K562 (cell line): Measurements from ENCODE around the gene IFTAP. TPM values are rescaled to one million over a fixed set of nuclear protein-coding genes. Genes with fewer than 3 reads are reported as not detected.

ENCODE experiments used
- ATAC-seq: fragments of 200-7000 bp; cut with Tn5 transposase; 3 replicates; pipeline ENCODE4 v1.9.1; 2020; ENCODE audit warnings: moderate library complexity
- BruUV-seq: library from RNA; stranded (reverse); fragments of 400-500 nt; replicated peaks from 2 replicates; lab custom pipeline; 2021; lab: Mats Ljungman, UMichigan
- CTCF ChIA-PET: fragments of 300-600 bp; formaldehyde crosslinking; extraction: SDS; loops from one replicate; lab custom pipeline; 2021; ENCODE audit warnings: low intra/inter-chr PET ratio; lab: Yijun Ruan, JAX
- POLR2A ChIA-PET: fragments of 300-600, 350-650 bp; sonication (Branson Sonifier 250); formaldehyde crosslinking; extraction: SDS; loops from one replicate; lab custom pipeline; 2021; ENCODE audit warnings: antibody characterized with exemption, inconsistent platforms; lab: Yijun Ruan, JAX
- DNase-seq, 4 experiments: peaks; one replicate each; pipeline versions ENCODE4 v3.0.0 to v3.0.0-alpha.2; 2011 to 2018; ENCODE audit warnings: low spot score in 3 of 4, mixed read lengths in 3 of 4; ENCODE audit errors: extremely low read depth in 1 of 4
- FAIRE-seq: peaks from 2 replicates; lab custom pipeline; 2011; peaks lifted over from hg19 to GRCh38; lab: Jason Lieb, UNC
- H2AFZ ChIP-seq: 2 replicates; pipeline ENCODE4 v1.6.0; 2011; ENCODE audit warnings: low read depth, low read length, control low read depth, inconsistent platforms
- H3K27ac ChIP-seq: fragments of 200-600 bp; 3 replicates; pipeline ENCODE4 v1.8.0; 2011; ENCODE audit warnings: low read depth, mild to moderate bottlenecking, control low read depth, inconsistent platforms, low read length, moderate library complexity, mixed read lengths; ENCODE audit errors: extremely low read depth
- H3K27me3 ChIP-seq, 2 experiments: fragments of 300-600 bp in 1 of 2; 2 replicates in 1 of 2; 3 replicates in 1 of 2; pipeline versions ENCODE4 v1.6.0 to v1.8.0; 2011; ENCODE audit warnings: inconsistent platforms in 2 of 2, low read length in 2 of 2, mild to moderate bottlenecking in 1 of 2, mixed read lengths in 1 of 2, moderate library complexity in 1 of 2; ENCODE audit not compliant: control insufficient read depth in 2 of 2, insufficient read depth in 2 of 2
- H3K36me3 ChIP-seq: fragments of 300-600 bp; 3 replicates; pipeline ENCODE4 v1.8.0; 2011; ENCODE audit warnings: mild to moderate bottlenecking, low read length, inconsistent platforms; ENCODE audit not compliant: control insufficient read depth, insufficient read depth
- H3K4me1 ChIP-seq, 2 experiments: fragments of 200-600 bp in 1 of 2; replicated peaks in 1 of 2; 2 replicates in 1 of 2; 3 replicates in 1 of 2; pipeline versions ENCODE4 v1.5.1 to v1.8.0; 2011; ENCODE audit warnings: inconsistent platforms in 2 of 2, low read length in 2 of 2, mild to moderate bottlenecking in 1 of 2, mixed read lengths in 1 of 2, moderate library complexity in 1 of 2; ENCODE audit not compliant: control insufficient read depth in 2 of 2, insufficient read depth in 2 of 2
- H3K4me2 ChIP-seq: 2 replicates; pipeline ENCODE4 v1.6.1; 2011; ENCODE audit warnings: low read length, control low read depth, inconsistent platforms, mixed read lengths; ENCODE audit not compliant: insufficient read depth
- H3K4me3 ChIP-seq: fragments of 200-600 bp; sonication (generic), shearing (Covaris generic); 2 replicates; pipeline ENCODE4 v1.5.1; 2016; ENCODE audit warnings: control low read depth, inconsistent platforms
- H3K79me2 ChIP-seq: fragments of 200-600 bp; 3 replicates; pipeline ENCODE4 v1.8.0; 2011; ENCODE audit warnings: low read length, inconsistent platforms; ENCODE audit not compliant: control insufficient read depth, insufficient read depth
- H3K9ac ChIP-seq, 2 experiments: 2 replicates each; pipeline versions ENCODE4 v1.6.0 to v1.6.1; 2011; ENCODE audit warnings: low read depth in 2 of 2, low read length in 2 of 2, control low read depth in 1 of 2, inconsistent platforms in 1 of 2, mild to moderate bottlenecking in 1 of 2, mixed read lengths in 1 of 2; ENCODE audit not compliant: insufficient read depth in 1 of 2
- H3K9me1 ChIP-seq: one replicate; pipeline ENCODE4 v1.6.0; 2011; ENCODE audit warnings: inconsistent platforms, mild to moderate bottlenecking, low read length, moderate library complexity; ENCODE audit not compliant: control insufficient read depth, insufficient read depth
- H3K9me3 ChIP-seq: replicated peaks from 2 replicates; pipeline ENCODE4 v1.5.1; 2011; ENCODE audit warnings: low read depth, low read length, inconsistent platforms; ENCODE audit not compliant: control insufficient read depth, insufficient read depth
- H4K20me1 ChIP-seq: replicated peaks from 2 replicates; pipeline ENCODE4 v1.6.1; 2011; ENCODE audit warnings: low read length, inconsistent platforms, mixed read lengths; ENCODE audit not compliant: control insufficient read depth, insufficient read depth
- CREB1 ChIP-seq, 2 experiments: sonication (generic) in 1 of 2; formaldehyde crosslinking in 1 of 2; IDR thresholded peaks; 2 replicates each; pipeline versions ENCODE4 v1.6.1 to v1.8.0; 2012 to 2022; ENCODE audit warnings: inconsistent platforms in 1 of 2, mild to moderate bottlenecking in 1 of 2, missing genetic modification reagents in 1 of 2, moderate library complexity in 1 of 2
- EWSR1 ChIP-seq: fragments of 450-650 bp; IDR thresholded peaks from 2 replicates; pipeline ENCODE4 v1.6.1; 2018; ENCODE audit warnings: borderline replicate concordance, mild to moderate bottlenecking, low read depth, moderate library complexity; ENCODE audit not compliant: partially characterized antibody
- HOXB6 ChIP-seq: fragments of 250-450 bp; sonication (Bioruptor Pico); IDR thresholded peaks from 2 replicates; pipeline ENCODE4 v1.5.1; 2022; ENCODE audit warnings: mild to moderate bottlenecking, borderline replicate concordance
- KDM4B ChIP-seq, 2 experiments: fragments of 450-650 bp in 1 of 2; sonication (generic) in 1 of 2; IDR thresholded peaks; 2 replicates each; pipeline ENCODE4 v1.6.1; 2016 to 2017; ENCODE audit warnings: borderline replicate concordance in 2 of 2, antibody characterized with exemption in 1 of 2, low read depth in 1 of 2, mild to moderate bottlenecking in 1 of 2
- LCOR ChIP-seq: sonication (generic); formaldehyde crosslinking; IDR thresholded peaks from 2 replicates; pipeline ENCODE4 v1.8.0; 2022; ENCODE audit warnings: mild to moderate bottlenecking, missing genetic modification reagents
- NCOR1 ChIP-seq: fragments of 450-650 bp; IDR thresholded peaks from 2 replicates; pipeline ENCODE4 v1.6.1; 2016; ENCODE audit warnings: mild to moderate bottlenecking, moderate library complexity
- NFYB ChIP-seq: IDR thresholded peaks from 2 replicates; pipeline ENCODE4 v1.6.1; 2011; ENCODE audit warnings: mild to moderate bottlenecking, moderate library complexity; ENCODE audit not compliant: insufficient read length; ENCODE audit errors: extremely low read depth
- PTBP1 ChIP-seq: fragments of 200-400 bp; formaldehyde crosslinking; IDR thresholded peaks from 2 replicates; pipeline ENCODE4 v1.6.1; 2017; ENCODE audit warnings: low read depth, low read length
- PYGO2 ChIP-seq: fragments of 450-650 bp; IDR thresholded peaks from 2 replicates; pipeline ENCODE4 v1.6.1; 2016; ENCODE audit warnings: mild to moderate bottlenecking, missing genetic modification characterization, moderate library complexity, missing compliant biosample characterization
- RBM22 ChIP-seq: fragments of 200-400 bp; formaldehyde crosslinking; IDR thresholded peaks from 2 replicates; pipeline ENCODE4 v1.6.1; 2018; ENCODE audit warnings: low read length, low read depth; ENCODE audit not compliant: poor library complexity, severe bottlenecking
- SAFB ChIP-seq: fragments of 200-400 bp; formaldehyde crosslinking; IDR thresholded peaks from 2 replicates; pipeline ENCODE4 v1.6.1; 2017; ENCODE audit warnings: low read depth, low read length, borderline replicate concordance
- SIN3B ChIP-seq: fragments of 450-650 bp; IDR thresholded peaks from 2 replicates; pipeline ENCODE4 v1.6.1; 2017; ENCODE audit warnings: low read depth, mild to moderate bottlenecking, moderate library complexity
- SRSF9 ChIP-seq: fragments of 200-400 bp; formaldehyde crosslinking; IDR thresholded peaks from 2 replicates; pipeline ENCODE4 v1.6.1; 2017; ENCODE audit warnings: low read depth, low read length, borderline replicate concordance
- TAF7 ChIP-seq: fragments of 450-650 bp; IDR thresholded peaks from 2 replicates; pipeline ENCODE4 v1.6.1; 2016; ENCODE audit warnings: missing genetic modification characterization, missing compliant biosample characterization
- TSC22D4 ChIP-seq: fragments of 450-650 bp; IDR thresholded peaks from 2 replicates; pipeline ENCODE4 v1.6.1; 2016; ENCODE audit warnings: missing genetic modification characterization, missing biosample characterization, control low read depth
- ZC3H11A ChIP-seq: IDR thresholded peaks from 2 replicates; pipeline ENCODE4 v1.6.1; 2012; ENCODE audit warnings: low read depth, low read length, improper control_type of control experiment
- WGBS: fragments of 100-300 bp; shearing (Covaris generic); methylation state at CpG from one replicate; pipeline ENCODE4 v1.1.6; 2016; ENCODE audit warnings: low coverage, mixed read lengths; ENCODE audit not compliant: insufficient coverage; ENCODE audit errors: missing lambda C conversion rate; 5-methylcytosine and 5-hydroxymethylcytosine counted together
- in situ Hi-C: fragments of 300-500 bp; cut with MboI; formaldehyde crosslinking; loops from 4 replicates; pipeline ENCODE4 v1.15.0; 2018; ENCODE audit warnings: inconsistent platforms, mixed read lengths
- intact Hi-C: fragments of 100-400 bp; cut with micrococcal nuclease; formaldehyde crosslinking; loops from 2 replicates; pipeline ENCODE4 v1.14.2; 2022
- polyA plus RNA-seq, 8 experiments: library from polyadenylated mRNA; depleted of rRNA in 4 of 8; stranded (reverse) in 5 of 8; unstranded in 3 of 8; fragments of >200 nt; fragmentation: Nextera tagmentation in 2 of 8; fragmentation: Illumina TruSeq in 1 of 8; extraction: Ambion mirVana in 2 of 8; extraction: Trizol in 1 of 8; gene quantifications; 2 replicates each; pipeline versions ENCODE4 v1.2.1 to v1.2.3, GENCODE V29; 2011 to 2014; ENCODE audit warnings: inconsistent platforms in 1 of 8, missing spikeins in 1 of 8
- total RNA-seq, 7 experiments: library from RNA; depleted of rRNA in 6 of 7; stranded (reverse); fragments of >200 nt in 6 of 7; fragmentation: Illumina TruSeq in 2 of 7; extraction: Trizol in 2 of 7; gene quantifications; 2 replicates each; pipeline versions ENCODE4 v1.2.1 to v1.2.3, GENCODE V29; 2011 to 2021; ENCODE audit warnings: low replicate concordance in 1 of 7
- TF ChIP-seq, protein P1 (sequence below): sonication (generic); formaldehyde crosslinking; IDR thresholded peaks from 2 replicates; pipeline ENCODE4 v1.8.0; 2022; ENCODE audit warnings: missing genetic modification reagents, mild to moderate bottlenecking, borderline replicate concordance

The IFTAP gene
- total and polyA plus RNA-seq, 9 of the 15 experiments (the other 6 are each of a cell fraction or from before 2014, with no cell fraction given) = 9.2 to 30.0 (median 17.0) TPM

DNA sequence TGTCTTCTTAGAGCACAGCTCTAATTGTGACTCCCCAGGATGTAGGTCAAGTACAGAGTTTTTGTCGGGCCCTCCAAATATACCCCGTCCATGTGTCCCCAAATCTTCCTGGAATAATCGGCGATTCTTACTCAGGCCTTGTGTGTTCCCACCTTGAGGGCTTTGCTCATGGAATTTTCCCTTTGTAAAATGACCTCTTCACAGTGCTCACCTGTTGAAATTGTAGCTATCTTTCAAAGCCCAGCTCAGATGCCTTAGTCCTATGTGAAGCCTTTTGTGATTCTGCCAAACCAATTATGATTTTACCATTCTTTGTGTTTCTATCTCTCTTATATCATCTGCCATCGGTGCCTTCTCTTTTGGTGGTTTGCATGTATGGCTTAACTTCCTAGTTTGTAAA, 33.8 kb downstream of the IFTAP start:
- no TSS peak for BruUV-seq
- H3K4me3 ChIP-seq = no peak overlapping the region
- H2AFZ ChIP-seq = no peak overlapping the region
- H4K20me1 ChIP-seq = no peaks in the 10 kb centered on the region
- intact Hi-C loops = loop anchor here (10.0 kb wide), 1 partner anchor 123 kb away; no protein-coding TSS in a partner anchor
- CTCF ChIA-PET = no interaction called here
- no peaks in the 10 kb centered on the region for H3K4me1 ChIP-seq
- no peaks in the 10 kb centered on the region for H3K9me1 ChIP-seq
- no peak for TF ChIP-seq EWSR1
- TF ChIP-seq, all 486 proteins: peak for 0
- Histone ChIP-seq H3K27me3 (no peaks in the 10 kb centered on the region), H3K79me2 (no peaks in the 10 kb centered on the region), H3K36me3 (no peaks in the 10 kb centered on the region), H3K4me2 (no peak overlapping the region), H3K9me3 (no peaks in the 10 kb centered on the region), H3K27ac (no peak overlapping the region), H3K9ac (no peak overlapping the region)
- POLR2A ChIA-PET = no interaction called here
- ATAC-seq (no peak), DNase-seq (no peak), FAIRE-seq (no peak)
- WGBS = 3% methylated on average over 5 of the region's 5 CpGs
- in situ Hi-C loops = no loop called here

DNA sequence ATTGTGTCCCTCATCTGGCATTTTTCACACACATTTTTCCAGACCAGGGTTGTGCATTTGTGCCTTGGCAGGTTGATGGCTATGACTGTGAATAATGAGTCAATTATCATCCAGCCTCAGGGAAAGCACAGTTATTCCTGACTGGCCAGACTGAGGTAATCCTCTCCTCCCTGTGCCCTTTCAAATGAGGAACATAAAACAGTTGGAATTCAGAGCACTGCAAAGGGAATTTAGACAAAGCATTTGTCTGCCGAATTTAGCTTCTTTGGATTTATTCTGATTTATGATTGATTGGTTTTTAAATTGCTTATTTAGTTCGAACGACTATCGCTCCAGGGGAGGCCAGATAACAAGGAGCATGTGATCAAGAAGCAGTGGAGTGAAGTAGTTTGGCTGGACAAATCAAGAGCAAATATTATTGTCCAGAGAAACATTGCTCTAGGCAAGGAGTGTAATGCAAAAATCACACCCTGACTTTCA, 34.5 kb downstream of the IFTAP start:
- Histone ChIP-seq H2AFZ (no peak overlapping the region), H3K79me2 (no peaks in the 10 kb centered on the region), H3K36me3 (no peaks in the 10 kb centered on the region), H3K9me1 (no peaks in the 10 kb centered on the region), H3K9me3 (no peaks in the 10 kb centered on the region), H3K27ac (no peak overlapping the region), H3K4me3 (no peak overlapping the region), H3K4me2 (no peak overlapping the region), H4K20me1 (no peaks in the 10 kb centered on the region), H3K9ac (no peak overlapping the region), H3K27me3 (no peaks in the 10 kb centered on the region), H3K4me1 (no peaks in the 10 kb centered on the region)
- DNase-seq (no peak), ATAC-seq (no peak), FAIRE-seq (no peak)
- intact Hi-C loops = loop anchor here (10.0 kb wide), 1 partner anchor 124 kb away; no protein-coding TSS in a partner anchor
- POLR2A ChIA-PET = no interaction called here
- in situ Hi-C loops = no loop called here
- BruUV-seq = no TSS peak
- 2% methylated on average over 4 of the region's 4 CpGs for WGBS
- CTCF ChIA-PET = no interaction called here
- TF ChIP-seq TSC22D4 (no peak), HOXB6 (CRISPR knock-in tag) (no peak), SIN3B (no peak), TAF7 (no peak), PTBP1 (no peak), SAFB (no peak), RBM22 (no peak), NCOR1 (no peak), ZC3H11A (no peak), NFYB (no peak), LCOR (CRISPR knock-in tag) (no peak), PYGO2 (tag) (no peak), KDM4B (IDR thresholded peaks at IDR 0.05; ENCODE audit: borderline replicate concordance in 2 of 2, low read depth in 1 of 2) (no peak), CREB1 (IDR thresholded peaks at IDR 0.05) (no peak), CREB1 (CRISPR knock-in tag; IDR thresholded peaks at IDR 0.05) (no peak), SRSF9 (no peak)
- TF ChIP-seq, protein P1, sequence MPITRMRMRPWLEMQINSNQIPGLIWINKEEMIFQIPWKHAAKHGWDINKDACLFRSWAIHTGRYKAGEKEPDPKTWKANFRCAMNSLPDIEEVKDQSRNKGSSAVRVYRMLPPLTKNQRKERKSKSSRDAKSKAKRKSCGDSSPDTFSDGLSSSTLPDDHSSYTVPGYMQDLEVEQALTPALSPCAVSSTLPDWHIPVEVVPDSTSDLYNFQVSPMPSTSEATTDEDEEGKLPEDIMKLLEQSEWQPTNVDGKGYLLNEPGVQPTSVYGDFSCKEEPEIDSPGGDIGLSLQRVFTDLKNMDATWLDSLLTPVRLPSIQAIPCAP = no peak
